ENCODE results near the gene ELP4.

Gene ELP4

GRCh38 chr11:31651208-31651607 is 141.6 kb downstream of the ELP4 start:
- TF ChIP-seq TAF1 (IDR thresholded peaks at IDR 0.05; ENCODE audit: borderline replicate concordance, insufficient read depth, low read length) (no peak), SIN3A (IDR thresholded peaks at IDR 0.05; ENCODE audit: borderline replicate concordance, insufficient read depth, low read length) (no peak), FOXP2 (optimal IDR thresholded peaks at IDR 0.05; ENCODE audit: borderline replicate concordance, extremely low read depth, extremely low read length, insufficient read depth) (no peak), REST (IDR thresholded peaks at IDR 0.05; ENCODE audit: insufficient read depth in 1 of 2, low read depth in 2 of 2, low read length in 2 of 2) (no peak), POLR2AphosphoS5 (IDR thresholded peaks at IDR 0.05; ENCODE audit: low read depth, low read length) (no peak)

- TF ChIP-seq FOXP2 (optimal IDR thresholded peaks at IDR 0.05; ENCODE audit: borderline replicate concordance, extremely low read depth, extremely low read length, insufficient read depth), result no peak
- no peak for TF ChIP-seq SIN3A (IDR thresholded peaks at IDR 0.05; ENCODE audit: borderline replicate concordance, insufficient read depth, low read length)
- TF ChIP-seq TAF1 (IDR thresholded peaks at IDR 0.05; ENCODE audit: borderline replicate concordance, insufficient read depth, low read length), result no peak
- no peak for TF ChIP-seq POLR2AphosphoS5 (IDR thresholded peaks at IDR 0.05; ENCODE audit: low read depth, low read length)
- TF ChIP-seq REST (IDR thresholded peaks at IDR 0.05; ENCODE audit: insufficient read depth in 1 of 2, low read depth in 2 of 2, low read length in 2 of 2), result no peak
These were observed 142.3 kb downstream of the ELP4 start for GRCh38 chr11:31651822-31652221.

GRCh38 chr11:31652528-31652927 is 143.0 kb downstream of the ELP4 start:
- TF ChIP-seq POLR2AphosphoS5 (IDR thresholded peaks at IDR 0.05; ENCODE audit: low read depth, low read length) (no peak), REST (IDR thresholded peaks at IDR 0.05; ENCODE audit: insufficient read depth in 1 of 2, low read depth in 2 of 2, low read length in 2 of 2) (no peak), SIN3A (IDR thresholded peaks at IDR 0.05; ENCODE audit: borderline replicate concordance, insufficient read depth, low read length) (no peak), FOXP2 (optimal IDR thresholded peaks at IDR 0.05; ENCODE audit: borderline replicate concordance, extremely low read depth, extremely low read length, insufficient read depth) (no peak), TAF1 (IDR thresholded peaks at IDR 0.05; ENCODE audit: borderline replicate concordance, insufficient read depth, low read length) (no peak)

- TF ChIP-seq POLR2AphosphoS5 (IDR thresholded peaks at IDR 0.05; ENCODE audit: low read depth, low read length) (no peak), FOXP2 (optimal IDR thresholded peaks at IDR 0.05; ENCODE audit: borderline replicate concordance, extremely low read depth, extremely low read length, insufficient read depth) (no peak), REST (IDR thresholded peaks at IDR 0.05; ENCODE audit: insufficient read depth in 1 of 2, low read depth in 2 of 2, low read length in 2 of 2) (no peak), SIN3A (IDR thresholded peaks at IDR 0.05; ENCODE audit: borderline replicate concordance, insufficient read depth, low read length) (no peak), TAF1 (IDR thresholded peaks at IDR 0.05; ENCODE audit: borderline replicate concordance, insufficient read depth, low read length) (no peak)
These were observed 145.9 kb downstream of the ELP4 start for GRCh38 chr11:31655483-31655882.

GRCh38 chr11:31656051-31656450 is 146.5 kb downstream of the ELP4 start:
- TF ChIP-seq REST (IDR thresholded peaks at IDR 0.05; ENCODE audit: insufficient read depth in 1 of 2, low read depth in 2 of 2, low read length in 2 of 2), result no peak
- TF ChIP-seq FOXP2 (optimal IDR thresholded peaks at IDR 0.05; ENCODE audit: borderline replicate concordance, extremely low read depth, extremely low read length, insufficient read depth), result no peak
